Endothelial cell of umbilical vein (primary cell): ENCODE data around the gene FAM118A. TPM values are rescaled to one million over a fixed set of nuclear protein-coding genes. Genes with fewer than 3 reads are reported as not detected.

ENCODE experiments used
- BruUV-seq: library from RNA; stranded (reverse); fragments of 400-500 nt; replicated peaks from 2 replicates; lab custom pipeline; 2021; lab: Mats Ljungman, UMichigan
- CTCF ChIA-PET: fragments of 300-600, 350-600 bp; sonication (Branson Sonifier 250); formaldehyde crosslinking; loops from one replicate; lab custom pipeline; 2021; ENCODE audit warnings: antibody characterized with exemption, inconsistent platforms; lab: Charles Lee
- POLR2A ChIA-PET: fragments of 300-600, 350-600 bp; sonication (Branson Sonifier 250); formaldehyde crosslinking; loops from one replicate; lab custom pipeline; 2021; ENCODE audit warnings: antibody characterized with exemption, inconsistent platforms; lab: Charles Lee
- DNase-seq: peaks from one replicate; pipeline ENCODE4 v3.0.0-alpha.2; 2011; ENCODE audit warnings: low read depth, low spot score
- FAIRE-seq: peaks from 2 replicates; lab custom pipeline; 2011; peaks lifted over from hg19 to GRCh38; lab: Jason Lieb, UNC
- H2AFZ ChIP-seq: 2 replicates; pipeline ENCODE4 v1.6.0; 2012; ENCODE audit warnings: low read depth, low read length, control low read depth, inconsistent platforms
- H3K27ac ChIP-seq: 2 replicates; pipeline ENCODE4 v1.5.1; 2011; ENCODE audit warnings: low read depth, mild to moderate bottlenecking, control low read depth, low read length, moderate library complexity; ENCODE audit not compliant: insufficient read depth
- H3K27me3 ChIP-seq, 2 experiments: 2 replicates each; pipeline versions ENCODE4 v1.6.0 to v1.6.1; 2011; ENCODE audit warnings: low read length in 2 of 2, mixed read lengths in 1 of 2; ENCODE audit not compliant: control insufficient read depth in 2 of 2, insufficient read depth in 2 of 2
- H3K36me3 ChIP-seq, 2 experiments: 2 replicates in 1 of 2; 3 replicates in 1 of 2; pipeline ENCODE4 v1.5.1; 2011; ENCODE audit warnings: low read length in 2 of 2, mild to moderate bottlenecking in 1 of 2, moderate library complexity in 1 of 2; ENCODE audit not compliant: control insufficient read depth in 2 of 2, insufficient read depth in 2 of 2; ENCODE audit errors: extremely low read depth in 1 of 2
- H3K4me1 ChIP-seq: 3 replicates; pipeline ENCODE4 v1.5.1; 2011; ENCODE audit warnings: mild to moderate bottlenecking, low read length; ENCODE audit not compliant: control insufficient read depth, insufficient read depth; ENCODE audit errors: extremely low read depth
- H3K4me2 ChIP-seq: 2 replicates; pipeline ENCODE4 v1.6.1; 2011; ENCODE audit warnings: low read length, control low read depth, mixed read lengths; ENCODE audit not compliant: insufficient read depth
- H3K4me3 ChIP-seq, 3 experiments: fragments of 200-600 bp in 1 of 3; sonication (generic), shearing (Covaris generic) in 1 of 3; replicated peaks in 1 of 3; 2 replicates each; pipeline ENCODE4 v1.5.1; 2011 to 2016; ENCODE audit warnings: control low read depth in 3 of 3, low read length in 3 of 3, mild to moderate bottlenecking in 2 of 3, inconsistent platforms in 1 of 3, low read depth in 1 of 3, moderate library complexity in 1 of 3; ENCODE audit not compliant: insufficient read depth in 1 of 3
- H3K79me2 ChIP-seq: 2 replicates; pipeline ENCODE4 v1.6.0; 2012; ENCODE audit warnings: low read length, inconsistent platforms; ENCODE audit not compliant: control insufficient read depth, insufficient read depth
- H3K9ac ChIP-seq: replicated peaks from 2 replicates; pipeline ENCODE3; 2011; ENCODE audit warnings: low read length, control low read depth; ENCODE audit not compliant: insufficient read depth; ENCODE audit errors: extremely low read depth
- H3K9me1 ChIP-seq: replicated peaks from 3 replicates; pipeline ENCODE4 v1.6.0; 2011; ENCODE audit warnings: mild to moderate bottlenecking, low read length; ENCODE audit not compliant: control insufficient read depth, insufficient read depth; ENCODE audit errors: extremely low read depth
- H3K9me3 ChIP-seq: replicated peaks from 2 replicates; pipeline ENCODE4 v1.5.1; 2012; ENCODE audit warnings: low read length, inconsistent platforms; ENCODE audit not compliant: control insufficient read depth, insufficient read depth
- H4K20me1 ChIP-seq: replicated peaks from 2 replicates; pipeline ENCODE3; 2011; ENCODE audit warnings: mild to moderate bottlenecking, low read length; ENCODE audit not compliant: control insufficient read depth, insufficient read depth; ENCODE audit errors: extremely low read depth
- EZH2 ChIP-seq: IDR thresholded peaks from 2 replicates; pipeline ENCODE4 v1.6.1; 2012; ENCODE audit warnings: borderline replicate concordance, low read depth, mild to moderate bottlenecking, moderate library complexity, low read length, inconsistent platforms; ENCODE audit not compliant: severe bottlenecking
- FOS ChIP-seq: IDR thresholded peaks from 2 replicates; pipeline ENCODE4 v1.6.1; 2011; ENCODE audit warnings: mild to moderate bottlenecking, low read length, moderate library complexity, borderline replicate concordance; ENCODE audit not compliant: insufficient read depth
- GATA2 ChIP-seq: IDR thresholded peaks from 2 replicates; pipeline ENCODE4 v1.7.0; 2011; ENCODE audit warnings: low read depth, mild to moderate bottlenecking, moderate library complexity, mixed read lengths, low read length; ENCODE audit not compliant: insufficient read length, insufficient read depth
- JUN ChIP-seq: IDR thresholded peaks from 2 replicates; pipeline ENCODE4 v1.6.1; 2011; ENCODE audit warnings: borderline replicate concordance, low read depth; ENCODE audit not compliant: insufficient read length, insufficient read depth
- MAX ChIP-seq: IDR thresholded peaks from 2 replicates; pipeline ENCODE4 v1.6.1; 2011; ENCODE audit not compliant: insufficient read depth, insufficient read length
- MYC ChIP-seq: IDR thresholded peaks from one replicate; pipeline ENCODE4 v1.6.1; 2011; ENCODE audit warnings: mild to moderate bottlenecking, low read depth, low read length
- POLR2A ChIP-seq: IDR thresholded peaks from 2 replicates; pipeline ENCODE4 v1.6.1; 2012; ENCODE audit warnings: low read depth, mild to moderate bottlenecking, control low read depth, low read length
- POLR2AphosphoS5 ChIP-seq: IDR thresholded peaks from 2 replicates; pipeline ENCODE4 v1.6.1; 2012; ENCODE audit warnings: low read depth, mild to moderate bottlenecking, control low read depth, low read length, moderate library complexity; ENCODE audit not compliant: insufficient read depth
- dilution Hi-C: fragments of 300-500 bp; cut with MboI; formaldehyde crosslinking; loops from one replicate; pipeline ENCODE4 v1.15.0; 2019; ENCODE audit warnings: low sequenced_read_pairs; ENCODE audit not compliant: extremely low pct_ligation_motif_present
- intact Hi-C: fragments of 100-400 bp; cut with micrococcal nuclease; formaldehyde crosslinking; loops from one replicate; pipeline ENCODE4 v1.10.0; 2022
- polyA plus RNA-seq, 4 experiments: library from polyadenylated mRNA; depleted of rRNA in 3 of 4; stranded (reverse) in 3 of 4; unstranded in 1 of 4; fragments of >200 nt; gene quantifications; 2 replicates each; pipeline versions ENCODE4 v1.2.1 to v1.2.3, GENCODE V29; 2011 to 2012; ENCODE audit warnings: missing spikeins in 1 of 4
- total RNA-seq: library from RNA; stranded (reverse); gene quantifications from 2 replicates; pipeline ENCODE4 v1.2.3, GENCODE V29; 2021
- TF ChIP-seq, protein P1 (sequence below), 2 donors: IDR thresholded peaks; 1 replicate in 1 of 2; 2 replicates in 1 of 2; pipeline ENCODE4 v1.5.1; 2011; ENCODE audit warnings: low read length in 2 of 2, mild to moderate bottlenecking in 2 of 2, moderate library complexity in 2 of 2, control low read depth in 1 of 2, inconsistent platforms in 1 of 2, low read depth in 1 of 2; ENCODE audit not compliant: insufficient read depth in 1 of 2; ENCODE audit errors: extremely low read depth in 1 of 2

Gene FAM118A
- total and polyA plus RNA-seq, 2 donors (not counting 3 experiments of a cell fraction or from before 2014, with no cell fraction given) = 20.2 to 25.6 TPM

- dilution Hi-C loops = no loop called here
- CTCF ChIA-PET = interaction anchor here (0.9 kb wide), 1 partner anchor 11 kb away, joined by 3 read pairs; no protein-coding TSS in a partner anchor
Measured at GRCh38 chr22:45306139-45306538, 3.6 kb upstream of the FAM118A start.

More at GRCh38 chr22:45306139-45306538, 3.6 kb upstream of the FAM118A start:
- Histone ChIP-seq H3K36me3 (no peaks in the 10 kb centered on the region), H3K79me2 (peaks cover 11% of the 10 kb centered on the region), H3K4me1 (peaks cover 13% of the 10 kb centered on the region), H3K27me3 (no peaks in the 10 kb centered on the region), H3K27ac (no peak overlapping the region), H3K4me2 (no peak overlapping the region), H3K9me1 (no peaks in the 10 kb centered on the region), H3K9me3 (no peaks in the 10 kb centered on the region), H2AFZ (no peak overlapping the region), H3K4me3 (no peak overlapping the region), H3K9ac (no peak overlapping the region), H4K20me1 (no peaks in the 10 kb centered on the region)
- no peak for FAIRE-seq
- DNase-seq = no peak
- BruUV-seq = no TSS peak
- intact Hi-C loops = no loop called here
- POLR2A ChIA-PET = no interaction called here
- TF ChIP-seq GATA2 = no peak
- no peak for TF ChIP-seq FOS
- TF ChIP-seq POLR2A = no peak
- TF ChIP-seq MAX = no peak
- TF ChIP-seq, protein P1, sequence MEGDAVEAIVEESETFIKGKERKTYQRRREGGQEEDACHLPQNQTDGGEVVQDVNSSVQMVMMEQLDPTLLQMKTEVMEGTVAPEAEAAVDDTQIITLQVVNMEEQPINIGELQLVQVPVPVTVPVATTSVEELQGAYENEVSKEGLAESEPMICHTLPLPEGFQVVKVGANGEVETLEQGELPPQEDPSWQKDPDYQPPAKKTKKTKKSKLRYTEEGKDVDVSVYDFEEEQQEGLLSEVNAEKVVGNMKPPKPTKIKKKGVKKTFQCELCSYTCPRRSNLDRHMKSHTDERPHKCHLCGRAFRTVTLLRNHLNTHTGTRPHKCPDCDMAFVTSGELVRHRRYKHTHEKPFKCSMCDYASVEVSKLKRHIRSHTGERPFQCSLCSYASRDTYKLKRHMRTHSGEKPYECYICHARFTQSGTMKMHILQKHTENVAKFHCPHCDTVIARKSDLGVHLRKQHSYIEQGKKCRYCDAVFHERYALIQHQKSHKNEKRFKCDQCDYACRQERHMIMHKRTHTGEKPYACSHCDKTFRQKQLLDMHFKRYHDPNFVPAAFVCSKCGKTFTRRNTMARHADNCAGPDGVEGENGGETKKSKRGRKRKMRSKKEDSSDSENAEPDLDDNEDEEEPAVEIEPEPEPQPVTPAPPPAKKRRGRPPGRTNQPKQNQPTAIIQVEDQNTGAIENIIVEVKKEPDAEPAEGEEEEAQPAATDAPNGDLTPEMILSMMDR (IDR thresholded peaks at IDR 0.05; ENCODE audit: extremely low read depth in 1 of 2, insufficient read depth in 1 of 2, low read depth in 1 of 2, low read length in 2 of 2) = no peak
- no peak for TF ChIP-seq JUN
- TF ChIP-seq POLR2AphosphoS5 = no peak
- no peak for TF ChIP-seq EZH2
- no peak for TF ChIP-seq MYC
